Dermis blood vessel endothelial cell (primary cell): ENCODE measurements around the gene SSC4D. TPM values are rescaled to one million over a fixed set of nuclear protein-coding genes. Genes with fewer than 3 reads are reported as not detected.

Source experiments
- DNase-seq: peaks from one replicate; pipeline ENCODE4 v3.0.0; 2010
- total RNA-seq: library from RNA; depleted of rRNA; stranded (reverse); fragments of >200 nt; gene quantifications from 2 replicates; pipeline ENCODE4 v1.2.3, GENCODE V29; 2014

SSC4D gene
- total RNA-seq, 1 donor from 2014 or later = 0.68 TPM

- DNase-seq = no peak
Observed at GRCh38 chr7:76351372-76351771, 58.1 kb downstream of the SSC4D start.

DNA sequence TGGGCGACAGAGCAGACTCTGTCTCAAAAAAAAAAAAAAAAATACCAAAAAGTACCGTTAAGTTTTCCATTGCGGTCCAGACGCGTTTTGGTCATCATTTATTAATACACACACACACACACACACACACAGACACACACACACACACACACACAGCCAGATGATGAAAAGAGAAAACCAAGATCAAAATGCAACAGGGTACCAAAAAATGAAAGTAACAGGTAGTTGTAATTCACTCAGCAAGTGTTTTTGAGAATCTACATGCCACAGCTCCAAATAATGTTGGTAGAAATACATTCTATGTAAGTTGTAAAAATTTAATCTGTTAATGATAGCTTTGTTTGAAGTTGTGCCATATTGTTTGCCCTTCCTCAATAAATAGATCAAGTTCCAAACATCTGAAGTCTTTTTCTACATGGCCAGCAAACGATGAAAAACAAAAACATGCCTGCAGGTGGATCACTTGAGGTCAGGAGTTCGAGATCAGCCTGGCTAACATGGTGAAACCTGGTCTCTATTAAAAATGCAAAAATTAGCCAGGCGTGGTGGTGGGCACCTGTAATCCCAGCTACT, 60.1 kb downstream of the SSC4D start:
- no peak for DNase-seq

GRCh38 chr7:76347710-76348109, 61.8 kb downstream of the SSC4D start:
- DNase-seq = no peak

DNA sequence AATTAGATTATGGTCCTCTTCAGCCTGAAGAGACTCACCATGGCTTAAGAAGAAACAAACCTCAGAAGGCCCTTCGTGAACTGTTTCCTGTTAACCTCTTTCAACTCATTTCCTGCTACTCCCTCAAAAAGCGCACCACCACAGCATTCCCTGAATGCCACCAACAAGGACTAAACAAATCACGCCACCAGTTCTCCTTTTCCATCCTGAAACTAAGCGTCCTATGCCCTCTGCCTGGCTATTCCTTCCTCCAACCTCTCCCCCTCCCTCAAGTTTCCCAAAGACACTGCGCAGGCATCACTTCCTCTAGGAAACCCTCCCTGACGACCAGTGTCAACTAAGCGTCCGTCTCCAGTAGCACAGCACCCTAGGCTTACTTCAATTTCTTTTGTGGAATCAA, 62.7 kb downstream of the SSC4D start:
- peak; percentile 75 for DNase-seq

DNA sequence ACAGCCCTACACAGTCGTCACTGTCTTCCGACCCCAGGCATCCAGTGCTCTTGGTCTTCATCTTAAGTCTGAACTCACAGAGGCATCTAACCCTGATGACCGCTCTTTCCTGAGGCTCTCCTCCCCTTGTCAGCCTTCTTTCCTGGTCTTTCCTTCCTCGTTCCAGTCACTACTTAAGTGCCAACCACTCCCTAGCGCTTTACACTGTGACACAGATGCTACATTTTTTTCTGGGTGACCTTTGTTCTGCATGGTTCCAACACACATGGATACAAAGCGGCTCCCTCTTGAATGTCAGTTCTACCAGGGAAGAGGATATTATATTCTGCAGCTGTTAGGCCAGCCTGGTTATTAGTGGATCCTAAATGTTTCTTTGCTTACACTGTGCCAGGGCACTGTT, 63.4 kb downstream of the SSC4D start:
- no peak for DNase-seq

DNA sequence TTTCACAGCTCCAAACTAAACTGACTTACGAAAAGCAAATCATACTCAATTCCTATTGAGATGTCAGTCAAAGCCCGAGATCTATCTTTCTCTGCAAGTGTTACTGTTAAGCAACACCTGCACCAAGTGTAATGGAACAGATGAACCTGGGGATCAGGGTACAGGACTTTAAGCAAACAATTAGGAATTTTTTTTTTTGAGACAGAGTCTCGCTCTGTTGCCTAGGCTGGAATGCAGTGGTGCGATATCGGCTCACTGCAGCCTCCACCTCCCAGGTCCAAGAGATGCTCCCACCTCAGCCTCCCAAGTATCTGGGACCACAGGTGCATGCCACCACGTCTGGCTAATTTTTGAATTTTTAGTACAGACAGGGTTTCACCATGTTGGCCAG, 65.6 kb downstream of the SSC4D start:
- no peak for DNase-seq

DNA sequence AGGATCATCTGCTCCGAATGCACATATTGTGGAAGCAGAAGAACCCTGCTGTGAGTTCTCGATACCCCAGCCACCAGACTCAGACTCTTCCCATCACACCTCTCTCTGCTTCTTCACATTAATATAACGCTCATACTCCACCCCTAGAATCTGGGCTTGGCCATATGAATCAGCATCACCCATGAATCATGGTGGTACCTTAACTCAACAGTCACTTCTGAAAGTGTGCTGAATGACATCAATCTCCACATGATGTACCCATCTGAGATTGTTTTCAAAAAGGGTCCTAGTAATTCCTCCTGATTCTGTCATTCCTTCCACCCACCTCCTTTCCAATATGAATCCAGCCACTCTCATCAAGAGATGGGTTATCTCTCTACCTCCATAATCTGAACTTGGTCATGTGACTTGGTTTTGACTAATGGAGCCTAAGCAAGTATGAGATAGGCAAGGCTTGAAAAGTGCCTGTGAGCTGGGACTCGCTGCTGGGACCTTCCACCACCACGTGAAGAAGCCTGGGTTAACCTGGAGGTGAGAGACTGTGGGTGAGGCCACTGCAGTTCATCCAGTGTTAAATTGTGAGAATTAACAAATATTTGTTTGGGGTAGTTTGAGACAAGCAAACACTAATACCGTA, 66.1 kb downstream of the SSC4D start:
- no peak for DNase-seq

DNA sequence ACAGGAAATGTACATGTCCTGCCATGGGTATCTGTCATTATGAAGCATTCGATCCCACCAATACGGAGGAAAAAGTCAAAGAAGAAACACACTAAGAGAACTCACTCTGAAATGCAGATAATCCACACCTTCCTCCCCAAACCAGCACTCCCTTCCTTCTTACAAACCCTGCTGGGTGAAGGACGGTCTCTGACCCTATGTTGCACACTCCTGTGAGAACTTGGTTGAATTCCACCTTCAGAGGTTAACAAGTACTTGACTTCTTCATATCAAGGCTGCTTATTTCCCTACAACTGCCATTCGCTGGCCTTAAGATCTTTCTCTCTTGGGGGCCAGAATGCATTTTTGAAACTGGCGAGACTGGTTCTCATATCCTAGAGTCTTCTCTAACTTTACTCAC, 67.3 kb downstream of the SSC4D start:
- no peak for DNase-seq

DNA sequence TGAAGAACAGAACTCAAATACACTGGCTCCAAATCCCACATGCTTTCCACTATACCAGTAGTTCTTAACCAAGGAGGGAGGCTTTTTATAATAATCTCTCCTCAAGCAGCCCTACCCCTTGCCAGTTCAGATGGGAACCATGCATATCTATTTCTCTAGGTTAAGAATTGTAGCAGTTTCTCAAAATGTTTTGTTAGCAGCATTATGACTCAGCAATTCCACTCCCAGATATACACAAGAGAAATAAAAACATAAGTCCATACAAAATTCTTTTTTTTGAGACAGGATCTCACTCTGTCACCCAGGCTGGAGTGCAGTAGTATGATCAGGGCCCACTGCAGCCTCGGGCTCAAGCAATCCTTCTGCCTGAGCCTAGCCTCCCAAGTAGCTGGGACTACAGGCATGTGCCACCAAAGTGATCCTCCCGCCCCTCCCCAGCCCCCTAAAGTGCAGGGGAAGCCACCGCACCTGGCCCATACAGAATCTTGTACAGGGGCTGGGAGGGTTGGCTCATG, 68.8 kb downstream of the SSC4D start:
- DNase-seq = peak; percentile 70

Other genes starting within 250 kb of the SSC4D start
- gene SRRM3, start 207.8 kb downstream of the SSC4D start, total RNA-seq = 2.0 and 2.2 TPM in 2 replicates
- 109 and 120 TPM in 2 replicates for gene HSPB1, start 107.0 kb downstream of the SSC4D start, total RNA-seq
- 95.0 and 154 TPM in 2 replicates for gene YWHAG, start 50.7 kb downstream of the SSC4D start, total RNA-seq
- gene ZP3, start 15.3 kb upstream of the SSC4D start, total RNA-seq = 1.0 and 2.8 TPM in 2 replicates
- gene DTX2, start 52.0 kb upstream of the SSC4D start, total RNA-seq = 3.6 and 9.2 TPM in 2 replicates
- under 0.01 TPM in 1 of 2 replicates, not detected in the other for gene UPK3B, start 100.9 kb upstream of the SSC4D start, total RNA-seq
- 0.09 TPM in 1 of 2 replicates, not detected in the other for gene SPDYE16, start 133.6 kb upstream of the SSC4D start, total RNA-seq
- gene POMZP3, start 217.6 kb upstream of the SSC4D start, total RNA-seq = 1.0 and 3.4 TPM in 2 replicates